ENCODE results near the gene LCT.
"Not testable (repeated sequence)": the region's sequence is repeated elsewhere in the genome, so short reads cannot be mapped to it uniquely, and the experiment has no call there.

Gene LCT

DNA sequence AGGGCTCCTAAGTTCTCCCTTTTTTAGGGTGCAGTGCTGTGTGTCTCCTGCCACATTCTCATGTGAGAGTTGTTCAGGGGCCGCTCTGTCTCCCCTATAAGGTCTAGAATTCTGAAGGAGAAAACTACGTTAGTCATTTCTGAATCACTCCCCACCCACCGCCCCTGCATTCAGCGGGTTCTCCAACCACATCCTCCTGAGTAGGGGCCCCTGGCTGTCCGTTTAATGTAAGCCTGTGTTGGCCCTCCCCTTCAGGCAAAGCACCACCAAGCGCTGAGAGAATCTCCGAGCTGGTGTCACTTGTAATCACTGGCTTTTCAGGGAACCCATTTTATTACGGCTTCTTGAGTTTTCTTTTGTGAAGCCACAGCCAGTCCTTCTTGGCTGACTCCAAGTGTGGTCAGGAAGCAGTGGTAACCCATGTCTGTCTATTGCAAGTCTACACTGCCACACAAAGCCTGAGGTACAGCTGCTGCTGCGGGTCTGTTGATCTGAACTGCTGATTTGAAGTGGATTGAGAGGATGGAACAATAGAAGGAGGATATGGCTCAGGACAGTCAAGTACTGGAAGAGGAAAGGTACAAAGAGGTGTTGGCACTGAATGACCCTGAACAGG, 16.9 kb downstream of the LCT start:
- peak; percentile 84 for DNase-seq
- H3K4me1 Mint-ChIP-seq (ENCODE audit: low read depth), result peaks cover 64% of the 10 kb centered on the region
- H3K27ac Mint-ChIP-seq, result peak overlapping the region; percentile 80
- H3K4me3 Mint-ChIP-seq, result peak overlapping the region; percentile 72
- peaks cover 23% of the 10 kb centered on the region for H3K36me3 Mint-ChIP-seq (ENCODE audit: low read depth)
- H3K9me3 Mint-ChIP-seq, result peaks cover 13% of the 10 kb centered on the region
- H3K27me3 Mint-ChIP-seq, result no peaks in the 10 kb centered on the region

DNA sequence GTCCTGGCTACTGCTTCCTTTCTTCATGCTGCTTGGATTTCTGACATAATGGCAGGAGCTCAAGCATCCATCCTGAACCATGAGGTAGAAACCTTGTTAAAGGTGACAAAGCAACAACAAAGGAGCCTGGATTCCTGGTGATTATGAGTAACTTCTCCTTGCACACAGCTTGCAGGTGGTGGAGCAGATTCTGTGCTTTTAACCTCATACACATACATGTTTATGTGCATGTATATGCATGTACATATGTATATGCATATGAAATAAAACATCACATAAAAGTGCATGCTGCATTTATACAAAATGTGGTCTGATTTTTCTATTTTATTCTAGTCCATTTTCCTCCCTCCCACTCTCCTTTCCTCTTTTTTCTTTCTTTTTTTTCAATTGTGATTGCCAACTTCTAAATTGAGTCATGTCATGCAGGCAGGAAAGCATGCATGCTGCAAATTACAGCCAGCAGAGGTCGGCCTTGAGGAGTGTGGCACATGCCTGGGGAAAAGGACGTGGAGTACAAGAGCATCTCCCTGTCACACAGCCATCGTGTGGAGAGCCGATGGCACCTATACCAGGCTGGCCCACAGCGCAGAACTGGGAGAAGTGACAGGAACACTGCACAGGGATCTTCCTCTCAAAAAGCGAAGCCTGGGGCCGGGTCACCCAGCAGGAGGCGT, 17.9 kb downstream of the LCT start:
- H3K27ac Mint-ChIP-seq, result peak overlapping the region; percentile 80
- peaks cover 13% of the 10 kb centered on the region for H3K9me3 Mint-ChIP-seq
- H3K4me3 Mint-ChIP-seq, result no peak overlapping the region
- H3K36me3 Mint-ChIP-seq (ENCODE audit: low read depth), result peaks cover 23% of the 10 kb centered on the region
- H3K4me1 Mint-ChIP-seq (ENCODE audit: low read depth), result peaks cover 68% of the 10 kb centered on the region
- peak; percentile 64 for DNase-seq
- no peaks in the 10 kb centered on the region for H3K27me3 Mint-ChIP-seq

DNA sequence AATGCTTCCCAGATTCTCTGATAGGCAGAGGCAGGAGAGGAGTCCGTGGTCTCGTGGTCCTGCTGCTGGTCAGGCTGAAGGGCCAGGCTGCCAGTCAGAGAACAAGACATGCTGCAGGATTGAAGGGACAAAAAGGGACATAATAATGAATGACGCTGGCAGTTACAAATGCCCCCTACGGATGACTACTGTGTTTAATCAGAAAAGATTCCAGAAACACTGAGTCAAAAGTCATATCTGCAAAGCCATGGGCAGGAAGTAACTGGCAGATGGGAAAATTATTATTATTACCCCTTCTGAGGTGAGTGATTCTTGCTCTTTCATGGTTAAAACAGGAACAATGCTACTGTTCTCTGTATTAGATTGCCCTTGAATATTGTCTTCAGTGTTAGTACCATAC, 19.0 kb downstream of the LCT start:
- H3K27me3 Mint-ChIP-seq, result no peaks in the 10 kb centered on the region
- DNase-seq, result no peak
- peaks cover 11% of the 10 kb centered on the region for H3K9me3 Mint-ChIP-seq
- peaks cover 14% of the 10 kb centered on the region for H3K36me3 Mint-ChIP-seq (ENCODE audit: low read depth)
- H3K27ac Mint-ChIP-seq, result no peak overlapping the region
- no peak overlapping the region for H3K4me3 Mint-ChIP-seq
- H3K4me1 Mint-ChIP-seq (ENCODE audit: low read depth), result peaks cover 60% of the 10 kb centered on the region

DNA sequence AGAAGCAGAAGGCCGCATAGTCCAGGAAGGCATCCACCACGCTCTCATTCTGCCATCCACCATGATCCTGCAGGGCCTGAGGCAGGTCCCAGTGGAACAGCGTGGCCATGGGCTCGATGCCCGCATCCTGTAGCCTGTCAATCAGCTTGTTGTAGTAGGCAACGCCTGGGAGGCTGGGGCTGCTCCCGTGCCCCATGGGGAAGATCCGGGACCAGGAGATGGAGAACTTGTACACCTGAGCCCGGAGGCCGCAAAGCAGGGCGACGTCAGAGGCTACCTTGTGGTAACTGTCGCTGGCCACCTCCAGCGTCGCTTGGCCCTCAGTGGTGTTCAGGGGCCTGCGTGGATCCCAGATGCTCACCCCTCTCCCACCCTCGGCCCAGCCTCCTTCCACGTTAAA, 19.5 kb downstream of the LCT start:
- Mint-ChIP-seq H3K4me1 (ENCODE audit: low read depth) (peaks cover 60% of the 10 kb centered on the region), H3K27me3 (no peaks in the 10 kb centered on the region), H3K36me3 (ENCODE audit: low read depth) (peaks cover 9% of the 10 kb centered on the region), H3K9me3 (peaks cover 7% of the 10 kb centered on the region), H3K4me3 (no peak overlapping the region), H3K27ac (no peak overlapping the region)
- DNase-seq, result peak; percentile 16

DNA sequence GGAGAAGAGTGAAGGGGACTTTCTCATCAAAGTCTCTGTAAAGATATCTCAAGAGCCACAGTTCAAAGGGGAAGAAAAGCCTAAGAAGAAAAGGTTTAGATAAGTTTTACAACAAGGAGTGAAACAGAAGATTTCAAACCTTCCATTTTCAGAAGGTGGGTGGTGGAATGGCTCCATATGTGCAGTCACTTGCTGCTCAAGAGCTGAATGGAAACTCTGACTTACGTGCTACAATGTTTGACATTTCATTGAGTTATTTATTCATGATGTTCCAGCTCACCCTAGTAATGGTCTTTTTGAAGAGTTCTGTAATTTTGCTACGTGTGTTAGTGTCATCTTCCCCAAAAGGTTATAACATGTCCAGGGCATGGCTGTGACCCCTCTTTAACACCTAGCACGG, 21.7 kb downstream of the LCT start:
- peak overlapping the region; percentile 13 for H3K4me3 Mint-ChIP-seq
- no peaks in the 10 kb centered on the region for H3K36me3 Mint-ChIP-seq (ENCODE audit: low read depth)
- H3K27ac Mint-ChIP-seq, result peak overlapping the region; percentile 82
- DNase-seq, result no peak
- peaks cover 43% of the 10 kb centered on the region for H3K4me1 Mint-ChIP-seq (ENCODE audit: low read depth)
- peaks cover 3% of the 10 kb centered on the region for H3K9me3 Mint-ChIP-seq
- no peaks in the 10 kb centered on the region for H3K27me3 Mint-ChIP-seq

DNA sequence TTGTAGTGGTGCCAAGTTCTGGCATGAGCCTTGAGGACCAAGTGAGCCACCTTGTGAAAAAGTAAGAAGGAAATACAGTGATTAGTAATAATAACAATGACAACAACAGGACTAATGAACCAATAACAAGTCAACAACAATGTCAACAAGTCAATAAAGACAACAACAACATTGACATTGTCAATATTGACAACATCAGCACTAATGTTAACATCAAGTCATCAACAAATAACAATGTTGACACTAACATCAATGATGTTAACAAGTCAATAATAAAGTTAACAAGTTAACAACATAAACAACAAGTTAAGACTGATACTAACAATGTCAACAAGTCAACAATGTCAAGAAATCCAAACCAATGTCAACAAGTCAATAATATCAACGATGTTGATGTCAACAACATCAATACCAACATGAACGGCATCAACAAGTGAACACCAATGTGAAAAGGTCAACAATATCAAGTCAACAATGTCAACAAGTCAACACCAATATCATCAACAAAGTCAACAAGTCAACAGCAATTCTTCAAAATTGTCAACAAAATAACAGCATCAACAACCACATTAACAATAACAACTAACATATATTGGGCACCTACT, 24.0 kb downstream of the LCT start:
- no peak overlapping the region for H3K4me3 Mint-ChIP-seq
- H3K36me3 Mint-ChIP-seq (ENCODE audit: low read depth), result no peaks in the 10 kb centered on the region
- H3K27ac Mint-ChIP-seq, result no peak overlapping the region
- peaks cover 23% of the 10 kb centered on the region for H3K4me1 Mint-ChIP-seq (ENCODE audit: low read depth)
- H3K9me3 Mint-ChIP-seq, result peaks cover 3% of the 10 kb centered on the region
- no peak for DNase-seq
- no peaks in the 10 kb centered on the region for H3K27me3 Mint-ChIP-seq

DNA sequence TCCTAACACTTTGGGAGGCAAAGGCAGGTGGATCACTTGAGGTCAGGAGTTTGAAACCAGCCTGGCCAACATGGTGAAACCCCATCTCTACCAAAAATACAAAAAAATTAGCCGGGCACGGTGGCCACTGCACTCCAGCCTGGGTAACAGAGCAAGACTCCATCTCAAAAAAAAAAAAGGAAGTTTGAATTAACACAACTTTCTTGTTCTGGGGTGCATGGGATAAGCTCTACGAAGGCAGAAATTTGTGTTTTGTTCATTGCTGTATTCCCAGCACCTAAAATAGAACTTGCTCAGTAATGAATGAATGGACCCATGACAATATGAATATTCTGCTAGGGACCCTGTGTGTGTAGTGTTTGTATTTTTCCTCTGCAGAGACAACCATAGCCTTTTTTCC, 29.1 kb downstream of the LCT start:
- not testable (repeated sequence) for H3K4me1 Mint-ChIP-seq (ENCODE audit: low read depth); H3K4me3 Mint-ChIP-seq; H3K9me3 Mint-ChIP-seq; H3K36me3 Mint-ChIP-seq (ENCODE audit: low read depth); DNase-seq; H3K27ac Mint-ChIP-seq; H3K27me3 Mint-ChIP-seq

DNA sequence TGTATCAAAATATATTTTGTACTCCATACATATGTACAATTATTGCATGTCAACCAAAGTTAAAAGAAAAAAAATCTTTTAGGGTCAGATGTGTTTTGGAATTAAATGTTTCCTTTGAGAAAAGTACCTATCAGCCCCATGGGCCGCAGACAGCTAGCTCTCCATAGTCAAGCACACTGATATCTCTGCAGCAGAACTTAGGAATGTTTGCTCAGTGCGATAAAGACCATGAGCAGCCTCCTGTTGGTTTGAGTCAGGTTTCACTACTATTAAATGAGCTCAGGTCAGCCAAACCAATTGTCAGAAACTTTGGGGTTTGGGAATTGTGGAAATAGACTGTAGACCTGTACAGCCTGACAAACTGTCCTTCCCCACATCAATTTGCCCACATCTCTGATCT, 33.7 kb downstream of the LCT start:
- DNase-seq, result no peak
- Mint-ChIP-seq H3K27ac (no peak overlapping the region), H3K4me3 (no peak overlapping the region), H3K36me3 (ENCODE audit: low read depth) (peaks cover 17% of the 10 kb centered on the region), H3K27me3 (no peaks in the 10 kb centered on the region), H3K4me1 (ENCODE audit: low read depth) (peaks cover 2% of the 10 kb centered on the region), H3K9me3 (peaks cover 18% of the 10 kb centered on the region)

DNA sequence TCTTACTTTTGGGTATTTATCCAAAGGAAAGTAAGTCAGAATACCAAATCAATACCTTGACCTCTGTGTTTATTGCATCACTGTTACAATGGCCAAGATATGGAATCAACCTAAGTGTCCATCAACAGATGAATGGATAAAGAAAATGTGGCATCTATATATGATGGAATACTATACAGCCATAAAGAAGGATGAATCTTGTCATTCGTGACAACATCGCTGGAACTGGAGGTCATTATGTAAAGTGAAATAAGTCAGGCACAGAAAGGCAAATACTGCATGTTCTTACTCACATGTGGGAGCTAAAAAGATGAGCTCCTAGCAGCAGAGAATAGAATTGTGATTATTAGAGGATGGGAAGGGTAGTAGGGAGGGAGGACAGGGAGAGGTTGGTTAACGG, 34.6 kb downstream of the LCT start:
- Mint-ChIP-seq H3K36me3 (ENCODE audit: low read depth) (peaks cover 17% of the 10 kb centered on the region), H3K9me3 (peaks cover 18% of the 10 kb centered on the region), H3K27me3 (no peaks in the 10 kb centered on the region), H3K4me3 (no peak overlapping the region), H3K4me1 (ENCODE audit: low read depth) (peaks cover 7% of the 10 kb centered on the region), H3K27ac (no peak overlapping the region)
- no peak for DNase-seq

DNA sequence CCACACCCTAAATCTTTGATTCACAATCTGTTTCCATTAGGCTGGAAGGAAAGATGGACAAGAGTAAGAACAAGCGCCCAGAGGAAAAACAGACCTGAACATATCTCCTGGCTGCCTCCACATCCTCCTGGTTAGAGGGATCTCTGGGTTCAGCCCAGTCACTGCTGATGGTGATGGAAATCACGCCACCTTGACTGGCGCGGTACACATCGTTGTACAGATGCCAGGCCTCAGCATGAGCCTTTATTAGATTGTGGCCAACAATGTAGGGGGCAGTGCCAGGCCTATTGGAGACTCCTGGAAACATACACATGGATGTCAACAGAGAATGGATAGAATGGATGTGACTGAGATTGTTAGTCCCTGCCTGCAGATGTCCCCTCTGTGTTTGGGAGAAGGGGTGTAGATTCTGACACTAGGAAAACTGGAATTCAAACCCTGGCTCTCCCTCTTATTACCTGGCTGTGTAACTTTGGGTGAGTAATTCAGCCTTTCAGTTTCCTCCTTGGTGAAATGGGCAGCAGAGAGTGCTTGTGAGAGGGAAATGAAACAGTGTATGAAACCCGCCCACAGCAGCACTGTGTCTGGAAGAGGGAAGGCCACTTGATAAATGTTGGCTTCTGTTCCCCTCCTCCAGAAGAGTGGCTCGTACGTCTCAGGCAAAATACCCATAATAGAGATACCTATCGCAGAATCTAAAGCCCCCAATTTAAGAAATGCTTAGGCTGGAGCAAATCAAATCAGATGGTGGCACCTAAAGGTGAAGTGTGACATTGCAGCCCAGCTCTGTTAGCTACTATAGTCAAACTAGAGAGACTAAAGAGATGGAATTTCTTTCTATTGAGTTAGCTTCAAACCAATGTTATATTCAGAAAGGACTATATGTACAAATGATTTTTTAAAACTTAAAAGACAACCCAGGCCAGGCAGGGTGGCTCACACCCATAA, 36.2 kb downstream of the LCT start:
- H3K36me3 Mint-ChIP-seq (ENCODE audit: low read depth), result peaks cover 17% of the 10 kb centered on the region
- peaks cover 18% of the 10 kb centered on the region for H3K9me3 Mint-ChIP-seq
- no peak for DNase-seq
- H3K4me1 Mint-ChIP-seq (ENCODE audit: low read depth), result peaks cover 7% of the 10 kb centered on the region
- no peak overlapping the region for H3K4me3 Mint-ChIP-seq
- H3K27ac Mint-ChIP-seq, result no peak overlapping the region
- H3K27me3 Mint-ChIP-seq, result no peaks in the 10 kb centered on the region

DNA sequence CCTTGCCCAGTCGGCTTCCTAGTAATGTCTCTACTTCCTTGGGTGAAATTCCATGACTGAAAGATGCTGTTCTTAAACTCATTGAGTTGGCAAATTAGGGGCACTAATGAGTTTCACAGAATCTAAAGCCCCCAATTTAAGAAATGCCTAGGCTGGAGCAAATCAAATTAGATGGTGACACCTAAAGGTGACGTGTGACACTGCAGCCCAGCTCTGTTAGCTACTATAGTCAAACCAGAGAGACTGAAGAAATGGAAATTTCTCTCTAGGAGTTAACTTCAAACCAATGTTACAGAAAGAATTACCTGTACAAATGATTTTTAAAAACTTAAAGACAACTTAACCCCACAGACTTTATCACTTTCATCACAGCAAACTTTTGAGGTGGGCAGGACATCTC, 37.2 kb downstream of the LCT start:
- peaks cover 18% of the 10 kb centered on the region for H3K9me3 Mint-ChIP-seq
- H3K4me3 Mint-ChIP-seq, result no peak overlapping the region
- peaks cover 11% of the 10 kb centered on the region for H3K4me1 Mint-ChIP-seq (ENCODE audit: low read depth)
- DNase-seq, result no peak
- H3K27ac Mint-ChIP-seq, result no peak overlapping the region
- no peaks in the 10 kb centered on the region for H3K27me3 Mint-ChIP-seq
- peaks cover 17% of the 10 kb centered on the region for H3K36me3 Mint-ChIP-seq (ENCODE audit: low read depth)

DNA sequence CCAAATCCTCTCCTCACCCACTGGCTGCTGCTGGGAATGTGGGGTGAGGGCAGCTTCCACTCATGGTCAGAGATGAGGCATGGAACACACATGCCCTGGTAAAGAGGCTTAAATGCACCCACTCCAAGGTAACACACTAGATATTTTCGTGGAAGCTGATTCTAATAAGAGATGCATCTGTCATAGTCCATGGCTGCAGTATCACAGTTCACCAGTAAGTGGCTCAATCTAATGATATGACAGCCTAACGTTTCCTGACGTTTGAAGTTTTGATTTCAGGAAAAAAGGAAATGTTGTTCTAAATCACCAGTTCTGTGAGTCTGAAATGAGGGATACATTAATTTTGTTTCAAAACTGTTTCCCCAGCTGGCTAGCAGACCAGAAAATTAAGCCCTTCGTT, 38.2 kb downstream of the LCT start:
- peaks cover 17% of the 10 kb centered on the region for H3K36me3 Mint-ChIP-seq (ENCODE audit: low read depth)
- no peak overlapping the region for H3K27ac Mint-ChIP-seq
- H3K4me3 Mint-ChIP-seq, result no peak overlapping the region
- peaks cover 18% of the 10 kb centered on the region for H3K9me3 Mint-ChIP-seq
- DNase-seq, result no peak
- H3K27me3 Mint-ChIP-seq, result no peaks in the 10 kb centered on the region
- peaks cover 15% of the 10 kb centered on the region for H3K4me1 Mint-ChIP-seq (ENCODE audit: low read depth)

DNA sequence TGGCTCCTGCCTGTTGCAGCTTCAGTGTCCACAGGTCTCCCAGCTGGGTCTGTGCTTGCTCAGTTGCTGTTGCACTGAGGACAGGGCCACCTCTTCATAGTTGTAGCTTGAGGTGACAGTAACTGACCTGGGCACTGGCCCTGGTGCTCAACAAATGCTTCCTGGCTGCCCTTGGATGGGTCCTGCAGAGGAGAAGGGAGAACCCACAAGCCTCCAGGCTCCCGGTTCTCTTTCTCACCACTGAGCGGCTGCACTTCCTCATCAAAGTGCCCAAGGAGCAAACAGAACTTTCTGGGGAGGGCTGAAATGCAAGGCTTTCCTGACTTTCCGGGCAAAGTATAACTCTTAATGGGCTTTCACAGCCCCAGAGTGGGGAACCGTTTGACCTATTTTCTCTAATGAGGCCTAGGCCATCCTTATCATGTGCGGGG, 38.7 kb downstream of the LCT start:
- no peaks in the 10 kb centered on the region for H3K27me3 Mint-ChIP-seq
- H3K4me3 Mint-ChIP-seq, result no peak overlapping the region
- no peak for DNase-seq
- H3K4me1 Mint-ChIP-seq (ENCODE audit: low read depth), result peaks cover 17% of the 10 kb centered on the region
- peaks cover 17% of the 10 kb centered on the region for H3K36me3 Mint-ChIP-seq (ENCODE audit: low read depth)
- H3K9me3 Mint-ChIP-seq, result peaks cover 18% of the 10 kb centered on the region
- no peak overlapping the region for H3K27ac Mint-ChIP-seq

DNA sequence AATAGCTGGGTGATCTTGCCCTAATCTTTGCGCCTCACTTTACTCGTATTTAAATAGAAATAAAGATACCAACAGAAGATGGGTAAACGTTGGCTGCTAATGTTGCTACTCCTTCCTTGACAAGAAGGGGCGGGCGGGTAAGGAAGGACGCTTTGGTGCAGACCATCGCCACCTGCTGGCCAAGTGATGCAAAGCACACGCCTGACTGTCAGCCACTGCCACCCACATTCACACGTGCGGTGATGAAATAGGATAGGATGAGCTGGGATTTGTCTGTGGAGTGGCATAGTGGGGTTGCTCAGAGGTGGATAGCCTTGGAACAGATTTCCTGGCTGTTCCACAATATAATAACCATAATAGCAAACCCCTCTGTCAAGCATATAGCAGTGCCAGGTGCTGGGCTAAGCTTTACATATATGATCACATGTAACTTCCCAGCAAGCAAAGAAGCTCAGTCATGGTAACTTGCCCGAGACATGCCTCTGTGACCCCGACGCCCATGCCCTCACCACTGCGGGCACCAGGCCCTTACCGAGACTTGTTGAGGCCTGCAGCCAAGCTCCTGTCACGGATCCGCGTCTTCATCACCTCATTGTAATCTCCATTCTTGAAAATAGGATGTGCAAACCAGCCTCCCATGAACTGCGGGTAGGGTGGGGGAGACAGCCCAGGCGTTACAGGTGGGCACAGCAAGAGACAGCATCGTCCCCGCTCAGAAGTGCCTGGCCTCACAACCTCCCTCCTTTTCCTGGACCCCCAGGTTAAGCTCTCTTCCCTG, 39.3 kb downstream of the LCT start:
- H3K9me3 Mint-ChIP-seq, result peaks cover 18% of the 10 kb centered on the region
- peak; percentile 83 for DNase-seq
- peaks cover 22% of the 10 kb centered on the region for H3K4me1 Mint-ChIP-seq (ENCODE audit: low read depth)
- H3K27me3 Mint-ChIP-seq, result no peaks in the 10 kb centered on the region
- no peak overlapping the region for H3K4me3 Mint-ChIP-seq
- H3K36me3 Mint-ChIP-seq (ENCODE audit: low read depth), result peaks cover 17% of the 10 kb centered on the region
- no peak overlapping the region for H3K27ac Mint-ChIP-seq

Data from activated T-cell treated with anti-CD3 and anti-CD28 coated beads, Interleukin-2, amount 50 U/mL, for 24 hours (primary cell).